Measurements from ENCODE around the gene ISM2. TPM values are rescaled to one million over a fixed set of nuclear protein-coding genes. Genes with fewer than 3 reads are reported as not detected.
"Not testable (repeated sequence)": the region's sequence is repeated elsewhere in the genome, so short reads cannot be mapped to it uniquely, and the experiment has no call there.

Gene ISM2
- 0.27 TPM for polyA plus RNA-seq (2012; ENCODE audit: low read depth, missing spikeins)

- TF ChIP-seq SPI1 (IDR thresholded peaks at IDR 0.05; ENCODE audit: low read depth, low read length) (no peak), POU2F2 (IDR thresholded peaks at IDR 0.05; ENCODE audit: low read depth, low read length) (no peak), POLR2A (IDR thresholded peaks at IDR 0.05; ENCODE audit: low read depth, low read length) (no peak), PAX5 (IDR thresholded peaks at IDR 0.05; ENCODE audit: insufficient read depth, low read length, severe bottlenecking) (no peak), POLR2AphosphoS5 (IDR thresholded peaks at IDR 0.05; ENCODE audit: low read depth, low read length) (no peak), TAF1 (IDR thresholded peaks at IDR 0.05; ENCODE audit: low read depth, low read length) (no peak)
- peak; percentile 74 for DNase-seq (ENCODE audit: insufficient read length, low spot score)
- FAIRE-seq: peak; percentile 82
Observed at GRCh38 chr14:77498120-77498979, at the start of gene ISM2. TSS of gene ISM2 (minus strand) at chr14:77498816. CDS start at chr14:77498793, 23 bp downstream.

GRCh38 chr14:77547512-77548180, 49.0 kb upstream of the ISM2 start:
- no peak for TF ChIP-seq POLR2A (IDR thresholded peaks at IDR 0.05; ENCODE audit: low read depth, low read length)
- no peak for TF ChIP-seq POU2F2 (IDR thresholded peaks at IDR 0.05; ENCODE audit: low read depth, low read length)
- TF ChIP-seq POLR2AphosphoS5 (IDR thresholded peaks at IDR 0.05; ENCODE audit: low read depth, low read length): no peak
- TF ChIP-seq PAX5 (IDR thresholded peaks at IDR 0.05; ENCODE audit: insufficient read depth, low read length, severe bottlenecking): no peak
- TF ChIP-seq TAF1 (IDR thresholded peaks at IDR 0.05; ENCODE audit: low read depth, low read length): no peak
- TF ChIP-seq SPI1 (IDR thresholded peaks at IDR 0.05; ENCODE audit: low read depth, low read length): no peak
- DNase-seq (ENCODE audit: insufficient read length, low spot score) (no peak), FAIRE-seq (no peak)

GRCh38 chr14:77545171-77545570, 46.6 kb upstream of the ISM2 start:
- not testable (repeated sequence) for DNase-seq (ENCODE audit: insufficient read length, low spot score); FAIRE-seq

GRCh38 chr14:77544571-77544970, 46.0 kb upstream of the ISM2 start:
- DNase-seq (ENCODE audit: insufficient read length, low spot score): no peak
- TF ChIP-seq POLR2AphosphoS5 (IDR thresholded peaks at IDR 0.05; ENCODE audit: low read depth, low read length): no peak
- no peak for TF ChIP-seq POLR2A (IDR thresholded peaks at IDR 0.05; ENCODE audit: low read depth, low read length)
- TF ChIP-seq SPI1 (IDR thresholded peaks at IDR 0.05; ENCODE audit: low read depth, low read length): no peak
- no peak for TF ChIP-seq PAX5 (IDR thresholded peaks at IDR 0.05; ENCODE audit: insufficient read depth, low read length, severe bottlenecking)
- no peak for TF ChIP-seq POU2F2 (IDR thresholded peaks at IDR 0.05; ENCODE audit: low read depth, low read length)
- no peak for TF ChIP-seq TAF1 (IDR thresholded peaks at IDR 0.05; ENCODE audit: low read depth, low read length)
- no peak for FAIRE-seq

GRCh38 chr14:77543637-77544334, 45.2 kb upstream of the ISM2 start:
- no peak for DNase-seq (ENCODE audit: insufficient read length, low spot score)
- FAIRE-seq: no peak
- no peak for TF ChIP-seq PAX5 (IDR thresholded peaks at IDR 0.05; ENCODE audit: insufficient read depth, low read length, severe bottlenecking)
- no peak for TF ChIP-seq POLR2A (IDR thresholded peaks at IDR 0.05; ENCODE audit: low read depth, low read length)
- TF ChIP-seq POLR2AphosphoS5 (IDR thresholded peaks at IDR 0.05; ENCODE audit: low read depth, low read length): no peak

- TF ChIP-seq POU2F2 (IDR thresholded peaks at IDR 0.05; ENCODE audit: low read depth, low read length) (no peak), SPI1 (IDR thresholded peaks at IDR 0.05; ENCODE audit: low read depth, low read length) (no peak), POLR2AphosphoS5 (IDR thresholded peaks at IDR 0.05; ENCODE audit: low read depth, low read length) (no peak), POLR2A (IDR thresholded peaks at IDR 0.05; ENCODE audit: low read depth, low read length) (no peak), PAX5 (IDR thresholded peaks at IDR 0.05; ENCODE audit: insufficient read depth, low read length, severe bottlenecking) (no peak), TAF1 (IDR thresholded peaks at IDR 0.05; ENCODE audit: low read depth, low read length) (no peak)
- FAIRE-seq (no peak), DNase-seq (ENCODE audit: insufficient read length, low spot score) (no peak)
Observed at GRCh38 chr14:77543240-77543551, 44.6 kb upstream of the ISM2 start.

GRCh38 chr14:77542421-77543239, 44.0 kb upstream of the ISM2 start:
- no peak for FAIRE-seq
- TF ChIP-seq SPI1 (IDR thresholded peaks at IDR 0.05; ENCODE audit: low read depth, low read length) (no peak), POLR2A (IDR thresholded peaks at IDR 0.05; ENCODE audit: low read depth, low read length) (no peak), POU2F2 (IDR thresholded peaks at IDR 0.05; ENCODE audit: low read depth, low read length) (no peak), PAX5 (IDR thresholded peaks at IDR 0.05; ENCODE audit: insufficient read depth, low read length, severe bottlenecking) (no peak), POLR2AphosphoS5 (IDR thresholded peaks at IDR 0.05; ENCODE audit: low read depth, low read length) (no peak), TAF1 (IDR thresholded peaks at IDR 0.05; ENCODE audit: low read depth, low read length) (no peak)
- no peak for DNase-seq (ENCODE audit: insufficient read length, low spot score)

- FAIRE-seq (peak; percentile 43), DNase-seq (ENCODE audit: insufficient read length, low spot score) (no peak)
- TF ChIP-seq SPI1 (IDR thresholded peaks at IDR 0.05; ENCODE audit: low read depth, low read length): no peak
- TF ChIP-seq PAX5 (IDR thresholded peaks at IDR 0.05; ENCODE audit: insufficient read depth, low read length, severe bottlenecking): no peak
- TF ChIP-seq POLR2AphosphoS5 (IDR thresholded peaks at IDR 0.05; ENCODE audit: low read depth, low read length): no peak
- no peak for TF ChIP-seq POU2F2 (IDR thresholded peaks at IDR 0.05; ENCODE audit: low read depth, low read length)
- TF ChIP-seq POLR2A (IDR thresholded peaks at IDR 0.05; ENCODE audit: low read depth, low read length): no peak
- no peak for TF ChIP-seq TAF1 (IDR thresholded peaks at IDR 0.05; ENCODE audit: low read depth, low read length)
Observed at GRCh38 chr14:77541905-77542304, 43.3 kb upstream of the ISM2 start.

- DNase-seq (ENCODE audit: insufficient read length, low spot score); FAIRE-seq: not testable (repeated sequence)
Observed at GRCh38 chr14:77536951-77537350, 38.3 kb upstream of the ISM2 start.
